KMS-11 (cell line): ENCODE results near the gene BHLHA15.

Experiments used
- H2AFZ ChIP-seq: fragments of 200-600 bp; sonication (generic); 2 replicates; pipeline ENCODE4 v1.6.1; 2016; ENCODE audit warnings: antibody characterized with exemption, mixed run types, low read depth
- H3K27ac ChIP-seq: fragments of 200-600 bp; sonication (generic); 2 replicates; pipeline ENCODE4 v1.6.1; 2016; ENCODE audit warnings: mild to moderate bottlenecking, mixed run types
- H3K27me3 ChIP-seq: fragments of 200-600 bp; sonication (generic); 2 replicates; pipeline ENCODE4 v1.6.1; 2017; ENCODE audit warnings: mild to moderate bottlenecking, low read depth, mixed run types, moderate library complexity; ENCODE audit not compliant: insufficient read depth
- H3K36me3 ChIP-seq: fragments of 200-600 bp; sonication (generic); 2 replicates; pipeline ENCODE4 v1.6.1; 2017; ENCODE audit warnings: mild to moderate bottlenecking, mixed run types; ENCODE audit not compliant: insufficient read depth
- H3K4me1 ChIP-seq: fragments of 200-600 bp; sonication (generic); 2 replicates; pipeline ENCODE4 v1.6.1; 2016; ENCODE audit warnings: mild to moderate bottlenecking, low read depth, mixed run types; ENCODE audit not compliant: poor library complexity, severe bottlenecking
- H3K4me2 ChIP-seq: fragments of 200-600 bp; sonication (generic); 2 replicates; pipeline ENCODE4 v1.7.0; 2016; ENCODE audit warnings: mild to moderate bottlenecking, mixed run types
- H3K4me3 ChIP-seq: fragments of 200-600 bp; sonication (generic); IDR thresholded peaks from 2 replicates; pipeline ENCODE4 v1.6.1; 2017; ENCODE audit warnings: low read depth, low read length, mixed read lengths; ENCODE audit not compliant: insufficient read depth
- H3K79me2 ChIP-seq: fragments of 200-600 bp; sonication (generic); 2 replicates; pipeline ENCODE4 v1.6.1; 2016; ENCODE audit warnings: low read depth, mixed run types; ENCODE audit not compliant: insufficient read depth
- H3K9ac ChIP-seq: fragments of 200-600 bp; sonication (generic); 2 replicates; pipeline ENCODE4 v1.6.1; 2016; ENCODE audit warnings: mild to moderate bottlenecking, mixed run types
- H4K20me1 ChIP-seq: fragments of 200-600 bp; sonication (generic); 2 replicates; pipeline ENCODE4 v1.6.1; 2016; ENCODE audit warnings: mild to moderate bottlenecking, mixed run types; ENCODE audit not compliant: insufficient read depth
- TF ChIP-seq, protein P1 (sequence below): fragments of 200-600 bp; sonication (generic); conservative IDR thresholded peaks from 2 replicates; pipeline ENCODE4 v1.6.1; 2017; ENCODE audit warnings: low read depth, mild to moderate bottlenecking, antibody characterized with exemption, low read length, moderate library complexity, mixed read lengths

The BHLHA15 gene

DNA sequence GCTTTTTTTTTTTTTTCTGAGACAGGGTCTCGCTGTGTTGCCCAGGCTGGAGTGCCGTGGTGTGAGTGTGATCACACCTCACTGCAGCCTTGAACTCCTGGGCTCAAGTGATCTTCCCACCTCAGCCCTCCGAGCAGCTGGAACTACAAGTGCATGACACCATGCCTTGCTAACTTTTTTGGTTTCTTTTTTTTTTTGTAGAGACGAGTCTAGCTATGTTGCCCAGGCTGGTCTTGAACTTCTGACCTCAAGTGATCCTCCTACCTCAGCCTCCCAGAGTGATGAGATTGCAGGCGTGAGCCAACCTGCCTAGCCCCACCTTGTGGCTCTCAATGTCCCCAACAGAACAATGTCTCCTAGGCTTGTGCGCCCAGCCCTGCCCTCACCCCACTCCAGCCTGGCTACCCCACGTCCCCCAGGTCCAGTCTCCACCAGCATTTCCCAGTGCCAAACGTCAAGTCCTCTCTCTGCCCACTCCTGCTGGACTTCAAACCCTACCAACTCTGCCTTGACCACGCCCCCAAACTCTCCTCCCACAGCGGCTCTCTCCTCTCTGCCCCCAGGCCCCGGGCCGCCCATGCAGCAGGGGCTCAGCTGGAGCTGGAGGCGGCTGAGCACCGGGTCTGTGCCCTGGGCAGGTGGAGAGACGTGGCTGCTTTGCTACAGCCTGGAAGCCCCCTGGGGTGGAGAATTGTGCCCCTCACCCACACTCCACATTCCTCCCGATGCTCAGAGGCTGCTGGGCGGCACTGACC, 18.9 kb downstream of the BHLHA15 start:
- H3K27ac ChIP-seq, result no peak overlapping the region
- H3K4me1 ChIP-seq, result no peaks in the 10 kb centered on the region
- H3K79me2 ChIP-seq, result no peaks in the 10 kb centered on the region
- H3K9ac ChIP-seq, result no peak overlapping the region
- no peaks in the 10 kb centered on the region for H4K20me1 ChIP-seq
- no peaks in the 10 kb centered on the region for H3K27me3 ChIP-seq
- no peak overlapping the region for H2AFZ ChIP-seq
- H3K4me2 ChIP-seq, result no peak overlapping the region
- TF ChIP-seq, protein P1, sequence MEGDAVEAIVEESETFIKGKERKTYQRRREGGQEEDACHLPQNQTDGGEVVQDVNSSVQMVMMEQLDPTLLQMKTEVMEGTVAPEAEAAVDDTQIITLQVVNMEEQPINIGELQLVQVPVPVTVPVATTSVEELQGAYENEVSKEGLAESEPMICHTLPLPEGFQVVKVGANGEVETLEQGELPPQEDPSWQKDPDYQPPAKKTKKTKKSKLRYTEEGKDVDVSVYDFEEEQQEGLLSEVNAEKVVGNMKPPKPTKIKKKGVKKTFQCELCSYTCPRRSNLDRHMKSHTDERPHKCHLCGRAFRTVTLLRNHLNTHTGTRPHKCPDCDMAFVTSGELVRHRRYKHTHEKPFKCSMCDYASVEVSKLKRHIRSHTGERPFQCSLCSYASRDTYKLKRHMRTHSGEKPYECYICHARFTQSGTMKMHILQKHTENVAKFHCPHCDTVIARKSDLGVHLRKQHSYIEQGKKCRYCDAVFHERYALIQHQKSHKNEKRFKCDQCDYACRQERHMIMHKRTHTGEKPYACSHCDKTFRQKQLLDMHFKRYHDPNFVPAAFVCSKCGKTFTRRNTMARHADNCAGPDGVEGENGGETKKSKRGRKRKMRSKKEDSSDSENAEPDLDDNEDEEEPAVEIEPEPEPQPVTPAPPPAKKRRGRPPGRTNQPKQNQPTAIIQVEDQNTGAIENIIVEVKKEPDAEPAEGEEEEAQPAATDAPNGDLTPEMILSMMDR, result no peak
- H3K36me3 ChIP-seq, result no peaks in the 10 kb centered on the region
- H3K4me3 ChIP-seq, result no peak overlapping the region

GRCh38 chr7:98230746-98231471, 19.7 kb downstream of the BHLHA15 start:
- no peaks in the 10 kb centered on the region for H4K20me1 ChIP-seq

GRCh38 chr7:98231493-98232262, 20.4 kb downstream of the BHLHA15 start:
- Histone ChIP-seq H3K79me2 (no peaks in the 10 kb centered on the region), H3K36me3 (no peaks in the 10 kb centered on the region), H3K27ac (no peak overlapping the region), H2AFZ (no peak overlapping the region), H3K4me3 (no peak overlapping the region), H3K27me3 (no peaks in the 10 kb centered on the region), H3K4me2 (no peak overlapping the region), H4K20me1 (no peaks in the 10 kb centered on the region), H3K9ac (no peak overlapping the region), H3K4me1 (no peaks in the 10 kb centered on the region)
- TF ChIP-seq, protein P1, result no peak

More at GRCh38 chr7:98230746-98231471, 19.7 kb downstream of the BHLHA15 start:
- Histone ChIP-seq H3K36me3 (no peaks in the 10 kb centered on the region), H3K27me3 (no peaks in the 10 kb centered on the region), H2AFZ (no peak overlapping the region), H3K27ac (no peak overlapping the region), H3K79me2 (no peaks in the 10 kb centered on the region), H3K4me1 (no peaks in the 10 kb centered on the region), H3K4me2 (no peak overlapping the region), H3K4me3 (no peak overlapping the region), H3K9ac (no peak overlapping the region)
- TF ChIP-seq, protein P1, result no peak

GRCh38 chr7:98232263-98232585, 21.0 kb downstream of the BHLHA15 start:
- H3K36me3 ChIP-seq, result no peaks in the 10 kb centered on the region
- no peaks in the 10 kb centered on the region for H4K20me1 ChIP-seq
- no peak overlapping the region for H3K4me3 ChIP-seq
- no peaks in the 10 kb centered on the region for H3K4me1 ChIP-seq
- TF ChIP-seq, protein P1, result no peak
- no peak overlapping the region for H3K27ac ChIP-seq
- no peaks in the 10 kb centered on the region for H3K27me3 ChIP-seq
- H3K9ac ChIP-seq, result no peak overlapping the region
- H2AFZ ChIP-seq, result no peak overlapping the region
- H3K4me2 ChIP-seq, result no peak overlapping the region
- H3K79me2 ChIP-seq, result no peaks in the 10 kb centered on the region
